ENCODE results near the gene MYBPC2. TPM values are rescaled to one million over a fixed set of nuclear protein-coding genes. Genes with fewer than 3 reads are reported as not detected.
A peak's percentile ranks its signal among the peaks of the same experiment; 100 is the strongest.

Gene MYBPC2
- total RNA-seq, 1 donor, result not detected

DNA sequence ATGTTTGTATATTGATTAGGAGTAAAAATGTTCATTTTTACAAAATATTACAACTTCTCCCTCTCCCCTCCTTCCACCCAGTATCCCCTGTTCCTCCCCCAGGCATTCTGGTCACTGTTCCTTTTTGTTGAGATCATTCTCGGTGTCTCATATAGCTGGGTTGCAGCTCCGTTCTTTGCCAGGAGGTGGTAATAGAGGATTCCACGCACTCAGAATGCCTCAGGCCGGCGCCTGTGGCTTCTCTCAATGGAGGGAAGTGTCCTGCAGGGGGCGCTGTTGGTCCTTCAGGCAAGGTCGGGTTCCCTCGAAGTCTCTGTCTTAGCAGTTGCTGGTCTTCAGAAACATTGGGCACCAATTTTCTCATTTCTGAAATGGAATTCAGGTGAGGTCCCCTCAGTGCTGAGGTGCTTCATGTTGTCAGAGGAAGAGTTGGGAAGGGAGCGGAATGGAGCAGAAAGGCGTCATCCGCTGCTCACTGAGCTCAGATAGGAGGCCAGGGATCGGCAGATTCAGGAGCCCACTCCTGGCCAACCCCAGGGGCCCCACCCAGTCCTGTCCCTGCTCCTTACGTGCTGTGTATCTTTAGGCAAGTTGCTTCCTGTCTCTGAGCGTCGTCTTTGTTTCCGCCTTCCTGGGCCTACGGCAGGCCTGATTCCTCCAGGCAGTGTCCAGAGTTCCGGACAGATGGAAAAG, 54.3 kb downstream of the MYBPC2 start:
- Histone ChIP-seq H3K27ac (ENCODE audit: low read depth, low read length) (no peak overlapping the region), H3K4me2 (ENCODE audit: insufficient read depth, low read length) (no peak overlapping the region), H3K4me1 (ENCODE audit: insufficient read depth, low read length) (no peaks in the 10 kb centered on the region), H3K4me3 (ENCODE audit: insufficient read depth, low read length) (no peak overlapping the region), H3K9me3 (ENCODE audit: low read depth, low read length) (no peaks in the 10 kb centered on the region), H4K20me1 (ENCODE audit: insufficient read depth, low read length) (peaks cover 9% of the 10 kb centered on the region), H3K79me2 (ENCODE audit: insufficient read depth, low read length) (no peaks in the 10 kb centered on the region), H3K27me3 (ENCODE audit: insufficient read depth, low read length) (peaks cover 25% of the 10 kb centered on the region), H2AFZ (ENCODE audit: low read length) (no peak overlapping the region), H3K36me3 (ENCODE audit: insufficient read depth, low read length) (no peaks in the 10 kb centered on the region)
- TF ChIP-seq, protein P1, sequence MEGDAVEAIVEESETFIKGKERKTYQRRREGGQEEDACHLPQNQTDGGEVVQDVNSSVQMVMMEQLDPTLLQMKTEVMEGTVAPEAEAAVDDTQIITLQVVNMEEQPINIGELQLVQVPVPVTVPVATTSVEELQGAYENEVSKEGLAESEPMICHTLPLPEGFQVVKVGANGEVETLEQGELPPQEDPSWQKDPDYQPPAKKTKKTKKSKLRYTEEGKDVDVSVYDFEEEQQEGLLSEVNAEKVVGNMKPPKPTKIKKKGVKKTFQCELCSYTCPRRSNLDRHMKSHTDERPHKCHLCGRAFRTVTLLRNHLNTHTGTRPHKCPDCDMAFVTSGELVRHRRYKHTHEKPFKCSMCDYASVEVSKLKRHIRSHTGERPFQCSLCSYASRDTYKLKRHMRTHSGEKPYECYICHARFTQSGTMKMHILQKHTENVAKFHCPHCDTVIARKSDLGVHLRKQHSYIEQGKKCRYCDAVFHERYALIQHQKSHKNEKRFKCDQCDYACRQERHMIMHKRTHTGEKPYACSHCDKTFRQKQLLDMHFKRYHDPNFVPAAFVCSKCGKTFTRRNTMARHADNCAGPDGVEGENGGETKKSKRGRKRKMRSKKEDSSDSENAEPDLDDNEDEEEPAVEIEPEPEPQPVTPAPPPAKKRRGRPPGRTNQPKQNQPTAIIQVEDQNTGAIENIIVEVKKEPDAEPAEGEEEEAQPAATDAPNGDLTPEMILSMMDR (IDR thresholded peaks at IDR 0.05; ENCODE audit: extremely low read depth, low read depth, low read length), result peak; percentile 50
- DNase-seq (ENCODE audit: insufficient read length, low spot score, missing footprints), result no peak

DNA sequence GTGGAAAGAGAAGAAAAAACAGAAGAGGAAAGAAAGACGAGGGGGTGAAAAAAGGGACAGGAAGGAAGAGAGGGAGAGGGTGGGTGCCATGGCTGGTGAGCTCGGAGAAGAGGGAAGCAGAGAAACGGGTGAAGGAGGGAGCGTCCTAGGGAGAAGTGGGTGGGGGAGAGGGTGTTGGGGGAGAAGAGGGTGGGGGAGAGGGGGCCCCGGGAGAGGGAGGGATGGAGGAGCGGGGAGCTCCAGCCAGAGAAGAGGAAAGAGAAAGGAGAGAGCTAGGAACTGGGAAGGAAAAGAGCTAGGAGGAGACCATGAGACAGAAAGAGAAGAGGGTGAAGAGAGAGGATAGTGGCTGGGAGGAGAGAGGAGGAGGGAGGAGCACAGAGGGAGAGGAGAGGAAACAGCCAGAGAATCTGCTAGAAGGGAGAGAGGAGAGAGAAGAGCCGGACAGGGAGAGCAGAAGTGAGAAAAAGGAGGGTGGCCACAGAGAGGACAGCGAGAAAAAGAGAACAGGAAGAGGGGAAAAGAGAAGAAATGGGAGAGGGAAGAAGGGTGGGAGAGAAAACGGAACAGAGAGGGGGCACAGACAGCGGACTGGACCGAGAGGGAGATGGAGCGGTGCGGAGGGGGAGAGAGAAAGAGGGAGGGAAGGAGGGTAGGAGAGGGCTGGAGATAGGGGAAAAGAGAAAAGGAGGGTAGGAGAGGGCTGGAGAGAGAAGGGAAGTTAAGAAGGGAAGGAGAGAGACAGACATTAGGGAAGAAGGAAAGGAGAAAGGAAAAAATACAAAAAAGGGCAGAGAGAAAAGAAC, 55.9 kb downstream of the MYBPC2 start:
- Histone ChIP-seq H3K27me3 (ENCODE audit: insufficient read depth, low read length) (peaks cover 26% of the 10 kb centered on the region), H3K9me3 (ENCODE audit: low read depth, low read length) (no peaks in the 10 kb centered on the region), H3K27ac (ENCODE audit: low read depth, low read length) (no peak overlapping the region), H3K4me2 (ENCODE audit: insufficient read depth, low read length) (no peak overlapping the region), H3K4me3 (ENCODE audit: insufficient read depth, low read length) (no peak overlapping the region), H3K36me3 (ENCODE audit: insufficient read depth, low read length) (no peaks in the 10 kb centered on the region), H3K79me2 (ENCODE audit: insufficient read depth, low read length) (no peaks in the 10 kb centered on the region), H4K20me1 (ENCODE audit: insufficient read depth, low read length) (peaks cover 9% of the 10 kb centered on the region), H3K4me1 (ENCODE audit: insufficient read depth, low read length) (no peaks in the 10 kb centered on the region), H2AFZ (ENCODE audit: low read length) (no peak overlapping the region)
- DNase-seq (ENCODE audit: insufficient read length, low spot score, missing footprints), result no peak
- TF ChIP-seq, protein P1 (IDR thresholded peaks at IDR 0.05; ENCODE audit: extremely low read depth, low read depth, low read length), result no peak

DNA sequence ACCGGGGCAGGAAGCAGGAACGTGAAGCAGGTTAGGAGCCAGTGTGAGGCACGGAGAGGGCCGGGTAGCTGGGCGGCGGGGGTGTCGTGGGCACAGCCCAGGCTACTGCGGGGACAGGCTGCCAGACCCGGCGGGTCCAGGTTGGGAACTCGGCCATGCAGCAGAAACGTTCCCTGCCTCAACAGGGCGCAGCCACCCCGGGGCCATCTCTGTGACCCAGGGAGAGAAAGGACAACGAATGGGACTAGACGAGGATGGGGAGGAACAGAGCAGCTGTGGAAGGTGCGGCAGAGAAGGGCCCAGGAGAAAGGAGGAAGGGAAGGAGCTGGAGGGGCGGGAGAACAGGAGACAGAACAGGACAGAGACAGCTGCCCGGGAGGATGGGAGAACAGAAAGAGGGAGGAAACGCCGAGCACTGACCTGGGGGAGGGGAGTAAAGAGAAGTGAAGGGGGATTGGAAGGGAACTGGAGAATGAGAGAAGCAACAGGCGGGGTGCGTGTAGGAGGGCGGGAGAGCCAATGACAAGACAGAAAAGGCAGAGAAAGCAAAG, 56.8 kb downstream of the MYBPC2 start:
- Histone ChIP-seq H3K4me3 (ENCODE audit: insufficient read depth, low read length) (no peak overlapping the region), H3K27me3 (ENCODE audit: insufficient read depth, low read length) (peaks cover 26% of the 10 kb centered on the region), H3K79me2 (ENCODE audit: insufficient read depth, low read length) (no peaks in the 10 kb centered on the region), H3K4me1 (ENCODE audit: insufficient read depth, low read length) (no peaks in the 10 kb centered on the region), H3K36me3 (ENCODE audit: insufficient read depth, low read length) (no peaks in the 10 kb centered on the region), H3K4me2 (ENCODE audit: insufficient read depth, low read length) (no peak overlapping the region), H3K27ac (ENCODE audit: low read depth, low read length) (no peak overlapping the region), H2AFZ (ENCODE audit: low read length) (no peak overlapping the region), H3K9me3 (ENCODE audit: low read depth, low read length) (no peaks in the 10 kb centered on the region), H4K20me1 (ENCODE audit: insufficient read depth, low read length) (peaks cover 9% of the 10 kb centered on the region)
- no peak for DNase-seq (ENCODE audit: insufficient read length, low spot score, missing footprints)
- TF ChIP-seq, protein P1 (IDR thresholded peaks at IDR 0.05; ENCODE audit: extremely low read depth, low read depth, low read length), result no peak

DNA sequence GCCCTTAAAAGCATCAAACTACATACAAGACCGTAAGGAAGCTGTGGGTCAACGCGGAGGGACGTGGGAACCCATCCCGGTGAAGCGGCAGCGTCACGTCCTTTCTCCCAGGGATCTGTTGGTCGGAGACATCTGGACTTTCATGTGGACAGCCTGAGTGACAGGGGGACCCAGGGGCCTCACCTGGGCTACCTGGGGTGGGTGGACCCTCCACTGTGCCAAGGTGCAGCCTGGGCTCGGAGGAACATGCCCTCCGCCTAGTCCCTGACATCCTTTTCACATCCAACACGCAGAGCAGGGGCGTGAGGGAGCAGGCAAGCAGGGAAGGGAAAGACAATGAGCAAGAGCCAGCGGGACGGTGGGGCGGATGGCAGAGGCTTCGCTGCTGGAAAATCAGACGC, 57.7 kb downstream of the MYBPC2 start:
- H3K79me2 ChIP-seq (ENCODE audit: insufficient read depth, low read length), result no peaks in the 10 kb centered on the region
- H3K36me3 ChIP-seq (ENCODE audit: insufficient read depth, low read length), result no peaks in the 10 kb centered on the region
- no peaks in the 10 kb centered on the region for H3K4me1 ChIP-seq (ENCODE audit: insufficient read depth, low read length)
- no peak overlapping the region for H3K4me3 ChIP-seq (ENCODE audit: insufficient read depth, low read length)
- no peak for DNase-seq (ENCODE audit: insufficient read length, low spot score, missing footprints)
- H3K9me3 ChIP-seq (ENCODE audit: low read depth, low read length), result no peaks in the 10 kb centered on the region
- peaks cover 26% of the 10 kb centered on the region for H3K27me3 ChIP-seq (ENCODE audit: insufficient read depth, low read length)
- H2AFZ ChIP-seq (ENCODE audit: low read length), result no peak overlapping the region
- H3K27ac ChIP-seq (ENCODE audit: low read depth, low read length), result no peak overlapping the region
- peaks cover 9% of the 10 kb centered on the region for H4K20me1 ChIP-seq (ENCODE audit: insufficient read depth, low read length)
- TF ChIP-seq, protein P1 (IDR thresholded peaks at IDR 0.05; ENCODE audit: extremely low read depth, low read depth, low read length), result no peak
- no peak overlapping the region for H3K4me2 ChIP-seq (ENCODE audit: insufficient read depth, low read length)

All from osteoblast (primary cell).